H9 (cell line): Measurements from ENCODE around the gene IGF1. TPM values are rescaled to one million over a fixed set of nuclear protein-coding genes. Genes with fewer than 3 reads are reported as not detected.

Experiments
- DNase-seq: peaks from one replicate; pipeline ENCODE4 v3.0.0-alpha.2; 2017
- H2AFZ ChIP-seq: one replicate; pipeline ENCODE4 v1.6.1; 2013; ENCODE audit warnings: mild to moderate bottlenecking, low read length, control low read depth, moderate library complexity
- H2AK5ac ChIP-seq: 2 replicates; pipeline ENCODE4 v1.6.1; 2013; ENCODE audit warnings: low read length, control low read depth, mixed read lengths; ENCODE audit not compliant: insufficient read length
- H2BK120ac ChIP-seq: one replicate; pipeline ENCODE4 v1.6.1; 2013; ENCODE audit warnings: low read depth, mild to moderate bottlenecking, low read length, control low read depth, inconsistent platforms; ENCODE audit not compliant: poor library complexity, severe bottlenecking
- H2BK12ac ChIP-seq: 2 replicates; pipeline ENCODE4 v1.6.1; 2013; ENCODE audit warnings: low read length, control low read depth, mixed read lengths, low read depth; ENCODE audit not compliant: insufficient read length
- H2BK15ac ChIP-seq: 2 replicates; pipeline ENCODE4 v1.6.1; 2013; ENCODE audit warnings: low read depth, low read length, control low read depth
- H2BK20ac ChIP-seq: one replicate; pipeline ENCODE4 v1.6.1; 2013; ENCODE audit warnings: low read depth, mild to moderate bottlenecking, low read length, control low read depth, inconsistent platforms; ENCODE audit not compliant: poor library complexity, severe bottlenecking
- H2BK5ac ChIP-seq: 2 replicates; pipeline ENCODE4 v1.6.1; 2013; ENCODE audit warnings: low read length, control low read depth, mixed read lengths; ENCODE audit not compliant: insufficient read length
- H3K14ac ChIP-seq: 2 replicates; pipeline ENCODE4 v1.6.1; 2013; ENCODE audit warnings: low read length, control low read depth; ENCODE audit not compliant: insufficient read depth
- H3K18ac ChIP-seq: 2 replicates; pipeline ENCODE4 v1.6.1; 2013; ENCODE audit warnings: low read depth, mild to moderate bottlenecking, mixed read lengths, low read length, control low read depth; ENCODE audit not compliant: insufficient read length
- H3K23ac ChIP-seq: 2 replicates; pipeline ENCODE4 v1.6.1; 2013; ENCODE audit warnings: low read length, control low read depth, mixed read lengths, low read depth; ENCODE audit not compliant: insufficient read length
- H3K23me2 ChIP-seq: 2 replicates; pipeline ENCODE4 v1.6.1; 2013; ENCODE audit warnings: low read depth, mild to moderate bottlenecking, mixed read lengths, low read length, control low read depth; ENCODE audit not compliant: insufficient read length, poor library complexity, severe bottlenecking
- H3K27ac ChIP-seq: 2 replicates; pipeline ENCODE4 v1.5.1; 2013; ENCODE audit warnings: low read length, control low read depth, mixed read lengths, low read depth; ENCODE audit not compliant: insufficient read length
- H3K27me3 ChIP-seq: 2 replicates; pipeline ENCODE4 v1.6.1; 2013; ENCODE audit warnings: low read length, control low read depth, inconsistent platforms; ENCODE audit not compliant: insufficient read depth
- H3K4ac ChIP-seq: 2 replicates; pipeline ENCODE4 v1.6.1; 2013; ENCODE audit warnings: low read depth, mild to moderate bottlenecking, control low read depth, inconsistent platforms, low read length, moderate library complexity
- H3K4me1 ChIP-seq: 2 replicates; pipeline ENCODE4 v1.6.1; 2013; ENCODE audit warnings: low read length, control low read depth, inconsistent platforms; ENCODE audit not compliant: insufficient read depth
- H3K4me2 ChIP-seq: 2 replicates; pipeline ENCODE4 v1.6.1; 2013; ENCODE audit warnings: low read length, control low read depth, mixed read lengths; ENCODE audit not compliant: insufficient read length, insufficient read depth
- H3K56ac ChIP-seq: 2 replicates; pipeline ENCODE4 v1.6.1; 2013; ENCODE audit warnings: low read depth, mild to moderate bottlenecking, mixed read lengths, low read length, control low read depth; ENCODE audit not compliant: insufficient read length
- H3K79me1 ChIP-seq: 2 replicates; pipeline ENCODE4 v1.6.1; 2013; ENCODE audit warnings: low read depth, mild to moderate bottlenecking, moderate library complexity, low read length, control low read depth, inconsistent platforms; ENCODE audit not compliant: insufficient read depth, poor library complexity, severe bottlenecking
- H3K79me2 ChIP-seq: 2 replicates; pipeline ENCODE4 v1.6.1; 2013; ENCODE audit warnings: low read length, control low read depth, inconsistent platforms; ENCODE audit not compliant: insufficient read depth
- H3K9ac ChIP-seq: 2 replicates; pipeline ENCODE4 v1.6.1; 2013; ENCODE audit warnings: low read length, control low read depth, mixed read lengths; ENCODE audit not compliant: insufficient read length; ENCODE audit errors: extremely low read depth
- H3K9me3 ChIP-seq: one replicate; pipeline ENCODE4 v1.6.1; 2013; ENCODE audit warnings: low read depth, low read length, inconsistent platforms; ENCODE audit not compliant: control insufficient read depth
- H3T11ph ChIP-seq: one replicate; pipeline ENCODE4 v1.6.1; 2013; ENCODE audit warnings: mild to moderate bottlenecking, low read length, control low read depth, inconsistent platforms
- H4K20me1 ChIP-seq: one replicate; pipeline ENCODE4 v1.6.1; 2013; ENCODE audit not compliant: control insufficient read depth, insufficient read length, insufficient read depth
- H4K5ac ChIP-seq: 2 replicates; pipeline ENCODE4 v1.6.1; 2013; ENCODE audit warnings: low read depth, mild to moderate bottlenecking, mixed read lengths, low read length, control low read depth; ENCODE audit not compliant: insufficient read length
- H4K8ac ChIP-seq: replicated peaks from 2 replicates; pipeline ENCODE4 v1.6.1; 2013; ENCODE audit warnings: low read length, control low read depth, mixed read lengths, low read depth; ENCODE audit not compliant: insufficient read length
- H4K91ac ChIP-seq: 2 replicates; pipeline ENCODE4 v1.6.1; 2013; ENCODE audit warnings: low read depth, mild to moderate bottlenecking, moderate library complexity, mixed read lengths, low read length, control low read depth; ENCODE audit not compliant: insufficient read length
- H3K27ac Mint-ChIP-seq, 3 experiments: 2 replicates in 2 of 3; 3 replicates in 1 of 3; pipeline ENCODE4 v1.8.0; 2020 to 2021; ENCODE audit warnings: mixed read lengths in 3 of 3, mild to moderate bottlenecking in 1 of 3, moderate library complexity in 1 of 3
- H3K27me3 Mint-ChIP-seq: 2 replicates; pipeline ENCODE4 v1.8.0; 2021; ENCODE audit warnings: low read depth, mild to moderate bottlenecking, moderate library complexity, mixed read lengths
- H3K36me3 Mint-ChIP-seq, 3 experiments: 2 replicates in 2 of 3; 3 replicates in 1 of 3; pipeline ENCODE4 v1.8.0; 2020 to 2021; ENCODE audit warnings: low read depth in 3 of 3, mixed read lengths in 3 of 3; ENCODE audit not compliant: insufficient read depth in 1 of 3
- H3K4me1 Mint-ChIP-seq, 2 experiments: 2 replicates each; pipeline ENCODE4 v1.8.0; 2020; ENCODE audit warnings: mixed read lengths in 2 of 2
- H3K4me3 Mint-ChIP-seq, 2 experiments: 2 replicates in 1 of 2; 3 replicates in 1 of 2; pipeline ENCODE4 v1.8.0; 2020 to 2021; ENCODE audit warnings: mild to moderate bottlenecking in 2 of 2, mixed read lengths in 2 of 2, moderate library complexity in 1 of 2
- H3K9me3 Mint-ChIP-seq, 2 experiments: 2 replicates in 1 of 2; 3 replicates in 1 of 2; pipeline ENCODE4 v1.8.0; 2020; ENCODE audit warnings: mild to moderate bottlenecking in 2 of 2, mixed read lengths in 2 of 2, moderate library complexity in 1 of 2
- CTCF ChIP-seq: fragments of 200-600 bp; sonication (generic); conservative IDR thresholded peaks from 3 replicates; pipeline ENCODE4 v1.8.0; 2021; ENCODE audit warnings: antibody characterized with exemption, mild to moderate bottlenecking
- WGBS: extraction: QIAGEN DNeasy Blood & Tissue Kit; methylation state at CpG from one replicate; pipeline ENCODE4 v1.1.7; 2013; ENCODE audit warnings: missing lambda C conversion rate, low lambda C conversion rate, mixed read lengths; ENCODE audit not compliant: insufficient read length; ENCODE audit errors: extremely low coverage; 5-methylcytosine and 5-hydroxymethylcytosine counted together
- total RNA-seq: library from RNA; stranded (reverse); gene quantifications from 2 replicates; pipeline ENCODE4 v1.2.1, GENCODE V29; 2021

Gene IGF1
- total RNA-seq, 1 experiment from 2014 or later = not detected

DNA sequence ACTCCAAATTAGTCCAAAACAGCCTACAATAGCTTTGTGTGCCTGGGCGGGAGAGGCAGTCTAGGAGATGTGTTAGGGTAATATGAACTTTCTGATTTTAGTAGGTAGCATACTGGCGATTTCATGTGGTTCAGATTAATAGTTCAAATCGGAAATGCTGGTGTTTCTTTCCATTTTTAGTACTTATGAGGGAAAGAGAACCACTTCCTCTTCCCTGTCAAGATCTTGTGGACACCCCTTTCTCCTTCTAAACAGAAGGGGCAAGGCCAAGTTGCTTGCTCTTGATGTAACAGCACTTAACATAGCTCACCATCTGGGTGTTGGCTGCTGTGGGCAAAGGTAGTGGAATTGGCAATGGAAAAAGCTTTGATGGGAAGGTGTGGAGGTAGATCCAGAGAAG lies 32.2 kb upstream of the IGF1 start:
- no peaks in the 10 kb centered on the region for H3K79me1 ChIP-seq
- no peaks in the 10 kb centered on the region for H3K9me3 ChIP-seq
- H3K4me1 Mint-ChIP-seq = peaks cover 8 to 9% of the 10 kb centered on the region in 2 experiments
- WGBS = no CpG with 5 or more reads among the region's 3 CpGs
- no peaks in the 10 kb centered on the region for H3K27me3 ChIP-seq
- H4K91ac ChIP-seq = no peak overlapping the region
- no peak overlapping the region for H2BK12ac ChIP-seq
- no peak for DNase-seq
- H4K5ac ChIP-seq = no peak overlapping the region
- H3K27ac ChIP-seq = no peak overlapping the region
- H3K23me2 ChIP-seq = no peaks in the 10 kb centered on the region
- no peak overlapping the region for H2BK20ac ChIP-seq
- no peak for TF ChIP-seq CTCF
- H2AK5ac ChIP-seq = no peak overlapping the region
- H3K9ac ChIP-seq = no peak overlapping the region
- no peak overlapping the region for H2BK15ac ChIP-seq
- no peak overlapping the region for H2BK120ac ChIP-seq
- no peaks in the 10 kb centered on the region for H3K27me3 Mint-ChIP-seq
- H2AFZ ChIP-seq = no peak overlapping the region
- H3K4me2 ChIP-seq = no peak overlapping the region
- H4K8ac ChIP-seq = no peak overlapping the region
- H3K4me1 ChIP-seq = no peaks in the 10 kb centered on the region; the same call in 1 of the 2 replicates
- no peak overlapping the region for H3K14ac ChIP-seq
- no peak overlapping the region for H3T11ph ChIP-seq
- no peak overlapping the region for H3K4me3 Mint-ChIP-seq
- H3K4ac ChIP-seq = no peak overlapping the region
- no peak overlapping the region for H2BK5ac ChIP-seq
- no peak overlapping the region for H3K56ac ChIP-seq
- H3K23ac ChIP-seq = no peak overlapping the region
- peak overlapping the region in 2 of 3 experiments; percentile 14 to 17; a peak in 1 of 7 replicates for H3K27ac Mint-ChIP-seq
- no peaks in the 10 kb centered on the region for H3K9me3 Mint-ChIP-seq
- no peaks in the 10 kb centered on the region for H4K20me1 ChIP-seq
- no peaks in the 10 kb centered on the region for H3K79me2 ChIP-seq
- H3K36me3 Mint-ChIP-seq = no peaks in the 10 kb centered on the region
- H3K18ac ChIP-seq = no peak overlapping the region
